ENCODE results near the gene MAGEB17. TPM values are rescaled to one million over a fixed set of nuclear protein-coding genes. Genes with fewer than 3 reads are reported as not detected.

Gene MAGEB17
- total RNA-seq, 1 donor from 2014 or later = not detected

GRCh38 chrX:16215660-16216059, 48.4 kb downstream of the MAGEB17 start:
- DNase-seq (ENCODE audit: low read depth) (no peak), FAIRE-seq (no peak)
- TF ChIP-seq CTCF (IDR thresholded peaks at IDR 0.05; ENCODE audit: insufficient read depth, low read length, severe bottlenecking) = no peak

More at GRCh38 chrX:16215660-16216059, 48.4 kb downstream of the MAGEB17 start:
- Histone ChIP-seq H3K27me3 (ENCODE audit: control insufficient read depth, insufficient read depth, low read length) (no peaks in the 10 kb centered on the region), H3K36me3 (ENCODE audit: control insufficient read depth, insufficient read depth, low read length) (no peaks in the 10 kb centered on the region), H3K4me3 (ENCODE audit: low read depth, low read length) (no peak overlapping the region)

Other genes starting within 250 kb of the MAGEB17 start
- not detected in 2 replicates for gene GRPR, start 43.9 kb upstream of the MAGEB17 start, total RNA-seq

All from bronchial epithelial cell (primary cell).